HG02840 (cell line): ENCODE data around the gene DYNLT4.
A peak's percentile ranks its signal among the peaks of the same experiment; 100 is the strongest.
"Not testable (repeated sequence)": the region's sequence is repeated elsewhere in the genome, so short reads cannot be mapped to it uniquely, and the experiment has no call there.

Source experiments
- ATAC-seq: cut with Tn5 transposase; IDR thresholded peaks from one replicate; pipeline ENCODE4 v1.9.1; 2021; ENCODE audit warnings: mild to moderate bottlenecking, moderate library complexity, moderate number of reproducible peaks; ENCODE audit not compliant: unreplicated experiment, low FRiP score

Gene DYNLT4

GRCh38 chr1:44829506-44830384 lies 22.6 kb upstream of the DYNLT4 start:
- ATAC-seq, result no peak

GRCh38 chr1:44828841-44829440 lies 21.8 kb upstream of the DYNLT4 start:
- ATAC-seq, result no peak

DNA sequence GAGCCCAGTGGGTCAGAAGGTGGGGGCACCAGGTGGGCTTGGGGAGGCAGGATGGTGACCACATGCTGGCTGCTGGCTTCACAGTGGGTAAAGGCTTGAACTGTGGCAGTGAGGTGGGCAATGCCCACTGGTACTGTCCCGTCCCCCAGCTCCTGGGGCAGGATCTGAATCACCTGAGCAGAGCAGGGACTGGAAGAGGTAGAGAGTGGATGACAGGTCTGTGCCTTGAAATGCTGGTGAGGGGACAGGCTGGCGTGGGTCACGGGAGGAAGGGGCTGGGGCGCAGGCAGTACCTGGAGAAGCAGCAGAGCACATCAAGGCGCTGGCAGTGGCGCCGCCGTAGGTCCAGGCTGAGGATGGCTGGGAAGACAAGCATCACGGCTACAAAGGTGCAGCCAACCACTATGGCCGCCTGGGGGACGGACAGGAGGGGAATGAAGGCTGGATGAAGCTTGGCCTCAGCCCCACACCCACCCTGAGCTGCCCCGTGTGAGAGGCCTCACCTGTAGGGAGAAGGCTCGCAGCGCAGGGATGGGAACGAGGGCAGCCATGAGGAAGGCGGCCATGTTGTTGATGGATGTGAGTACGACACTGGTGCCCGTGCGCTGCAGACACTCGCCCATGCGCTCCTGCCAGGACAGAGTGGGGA lies 21.0 kb upstream of the DYNLT4 start:
- no peak for ATAC-seq

DNA sequence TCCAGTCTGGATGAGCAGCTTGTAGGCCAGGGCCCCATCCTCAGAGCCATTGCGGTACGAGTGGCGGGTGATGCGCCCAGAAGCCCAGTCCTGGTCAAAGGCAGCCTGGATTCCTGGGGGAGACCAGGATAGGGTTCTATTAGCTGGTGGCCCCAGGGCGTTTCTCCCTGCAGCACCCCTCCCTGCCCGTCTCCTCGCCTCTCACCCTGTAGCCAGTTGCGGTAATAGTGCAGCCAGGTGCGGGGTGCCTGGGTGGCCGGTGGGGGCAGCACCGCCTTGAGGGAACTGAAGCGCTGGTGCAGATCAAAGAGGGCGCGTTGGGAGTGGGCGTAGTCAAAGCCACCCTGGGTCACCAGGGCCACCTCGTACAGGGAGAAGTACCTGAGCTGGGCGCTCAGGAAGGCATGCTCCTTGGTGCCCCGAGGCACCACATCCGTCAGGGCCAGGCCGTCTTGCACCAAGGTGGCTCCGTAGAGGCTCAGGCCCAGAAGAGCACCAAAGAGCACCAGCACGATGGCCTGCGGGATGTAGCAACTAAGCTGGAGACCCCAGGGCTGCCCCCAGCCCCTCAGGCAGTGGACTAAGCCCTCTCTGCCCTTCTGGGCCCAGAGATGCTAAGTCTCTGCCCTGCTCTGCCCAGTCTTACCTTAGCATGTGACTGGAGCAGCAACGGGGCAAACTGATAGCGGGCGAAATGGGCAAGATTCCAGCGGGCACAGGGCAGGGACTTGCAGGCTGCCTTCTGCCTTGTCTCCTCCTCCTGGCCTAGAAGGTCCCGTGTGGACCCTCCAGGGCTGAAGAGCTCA lies 20.2 kb upstream of the DYNLT4 start:
- no peak for ATAC-seq

DNA sequence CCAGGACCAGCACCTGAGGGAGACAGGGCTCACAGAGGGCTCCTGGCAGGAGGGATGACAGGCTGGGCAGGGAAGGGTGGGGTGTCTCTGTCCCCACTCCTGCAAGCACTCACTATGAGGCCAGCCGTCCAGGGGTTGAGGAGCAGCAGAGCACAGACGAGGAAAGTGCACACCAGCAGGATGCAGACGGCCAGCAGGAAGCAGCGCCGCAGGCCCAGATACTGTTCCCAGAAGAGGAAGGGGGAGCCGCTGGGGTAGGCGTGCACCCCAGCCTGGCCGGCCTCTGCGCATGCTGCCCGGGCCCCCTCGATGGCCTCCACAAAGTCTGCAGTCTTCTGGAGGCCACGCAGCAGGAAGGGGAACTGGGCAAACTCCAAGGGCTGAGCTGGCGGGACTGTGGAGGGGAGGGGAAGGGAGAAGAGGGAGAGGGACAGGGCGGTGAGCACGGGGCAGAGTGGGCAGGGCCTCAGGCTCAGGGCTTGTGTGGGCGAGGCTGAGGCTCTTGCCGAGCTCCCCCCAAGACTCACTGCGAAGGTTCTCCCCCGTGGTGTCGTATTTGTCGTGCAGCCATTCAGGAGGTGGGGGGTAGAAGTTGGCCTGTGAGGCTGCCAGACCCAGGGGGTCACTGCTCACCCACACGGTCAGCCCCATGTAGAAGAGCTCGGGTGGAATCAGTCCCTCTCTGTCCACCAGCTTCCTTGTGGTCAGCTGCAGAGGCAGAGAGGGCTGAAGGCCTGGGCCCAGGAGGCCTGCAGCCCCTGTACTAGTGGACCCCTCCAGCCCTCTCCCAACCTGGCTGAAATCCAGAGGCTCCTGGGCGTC lies 19.4 kb upstream of the DYNLT4 start:
- ATAC-seq, result no peak

GRCh38 chr1:44824392-44824791 lies 17.2 kb upstream of the DYNLT4 start:
- not testable (repeated sequence) for ATAC-seq

DNA sequence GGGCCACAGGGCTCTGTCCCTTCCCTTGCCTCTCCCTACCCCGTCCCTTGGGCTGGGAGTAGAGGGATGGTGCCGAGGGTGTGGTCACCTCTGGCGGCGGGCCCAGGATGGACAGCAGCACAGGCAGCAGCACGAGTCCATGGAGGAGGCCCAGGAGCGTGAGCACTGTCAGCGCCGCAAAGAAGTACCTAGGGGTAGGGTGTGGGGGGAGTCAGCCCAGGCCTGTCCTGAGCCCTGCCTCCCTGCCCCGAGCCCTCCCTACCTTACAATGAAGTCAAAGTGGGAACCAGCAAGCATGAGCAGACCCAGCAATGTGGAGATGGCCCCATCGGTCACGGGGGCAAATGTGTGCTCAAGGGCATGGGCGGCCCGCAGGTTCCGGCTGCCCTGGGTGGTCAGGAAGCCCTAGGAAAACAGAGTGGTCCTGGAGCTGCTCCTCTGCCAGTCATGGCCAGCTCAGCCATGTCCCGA lies 15.9 kb upstream of the DYNLT4 start:
- ATAC-seq, result no peak

GRCh38 chr1:44822131-44822701 lies 15.1 kb upstream of the DYNLT4 start:
- ATAC-seq, result no peak

GRCh38 chr1:44821240-44821715 lies 14.1 kb upstream of the DYNLT4 start:
- ATAC-seq, result no peak

DNA sequence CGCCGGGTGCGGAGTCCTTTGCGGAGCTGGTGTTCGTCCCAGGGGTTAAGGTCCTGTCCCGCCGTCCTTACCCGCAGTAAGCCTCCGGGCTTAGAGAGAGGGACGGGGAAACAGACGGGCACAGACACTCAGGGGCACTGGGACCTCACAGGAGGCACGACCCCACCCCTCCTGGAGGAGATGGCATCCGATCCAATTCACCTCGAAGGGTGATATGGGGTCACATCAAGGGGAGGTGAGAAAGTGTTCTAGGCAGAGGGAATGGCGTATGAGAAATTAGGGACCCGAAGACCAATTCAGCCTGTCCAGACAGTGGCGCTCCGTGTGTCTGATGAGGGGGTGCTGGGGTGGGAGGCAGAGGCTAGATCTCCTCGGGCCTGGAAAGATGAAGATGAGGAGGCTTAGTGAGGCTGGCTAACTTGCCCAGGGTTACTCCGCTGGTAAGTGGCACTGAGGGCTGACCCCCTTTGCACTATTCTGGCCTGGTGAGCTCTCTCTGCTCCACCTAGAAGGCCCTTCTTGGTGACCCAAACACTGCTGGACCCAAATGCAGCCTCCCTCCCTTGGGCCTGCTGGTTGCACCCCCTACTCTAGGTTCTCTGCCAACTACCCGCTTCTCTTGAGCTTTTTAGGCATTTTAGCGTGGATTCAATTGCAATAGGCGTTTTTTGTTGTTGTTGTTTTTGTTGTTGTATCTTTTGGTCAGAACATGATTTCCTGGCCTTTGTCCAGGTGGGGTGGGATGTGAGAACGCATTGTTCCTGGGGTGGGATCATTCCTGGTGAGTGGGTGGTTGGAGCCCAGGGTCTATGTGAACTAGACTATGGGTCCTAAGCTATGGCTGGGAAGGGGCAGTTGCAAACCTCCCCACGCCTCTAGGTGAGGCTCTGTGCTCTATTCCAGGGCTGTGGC lies 13.4 kb upstream of the DYNLT4 start:
- ATAC-seq, result no peak

- ATAC-seq, result peak; percentile 73
These were observed 12.6 kb upstream of the DYNLT4 start for GRCh38 chr1:44819608-44820327.

DNA sequence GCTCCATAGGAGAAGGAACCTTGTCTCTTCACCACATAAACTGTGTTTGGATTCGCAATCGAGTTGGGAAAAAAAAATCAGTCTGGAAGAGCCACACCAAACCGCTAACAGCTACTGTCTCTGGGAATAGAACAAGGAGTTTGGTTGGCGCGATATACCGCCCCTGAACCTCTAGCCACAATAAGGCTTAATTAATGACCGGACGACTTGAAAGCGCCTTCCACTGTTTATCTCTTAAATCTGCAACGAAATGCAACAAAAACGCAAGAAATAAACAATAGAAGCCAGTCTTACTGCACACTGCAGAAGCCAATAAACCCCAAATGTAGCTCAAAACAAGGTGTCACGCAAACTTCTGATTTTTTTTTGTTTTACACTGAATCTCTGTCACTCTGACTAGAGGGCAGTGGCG lies 12.1 kb upstream of the DYNLT4 start:
- ATAC-seq, result no peak

GRCh38 chr1:44817771-44818495 lies 10.8 kb upstream of the DYNLT4 start:
- no peak for ATAC-seq

DNA sequence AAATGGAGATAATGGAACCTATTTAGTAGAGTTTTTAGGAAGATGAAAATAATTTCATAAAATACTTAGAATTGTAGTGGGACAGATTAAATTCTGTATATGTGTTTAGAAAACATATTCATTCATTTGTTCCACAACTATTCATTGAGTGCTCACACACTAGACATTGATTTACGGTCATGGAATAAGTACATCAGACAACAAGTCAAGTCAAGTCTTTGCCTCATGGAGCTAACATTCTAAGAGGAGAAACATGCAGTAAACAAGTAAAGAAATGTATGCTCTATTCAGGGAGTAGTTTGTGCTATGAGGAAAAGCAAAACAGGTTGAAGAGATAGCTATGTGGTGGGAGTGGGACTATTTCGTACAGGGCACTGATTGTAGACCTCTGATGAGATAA lies 10.2 kb upstream of the DYNLT4 start:
- ATAC-seq, result no peak

DNA sequence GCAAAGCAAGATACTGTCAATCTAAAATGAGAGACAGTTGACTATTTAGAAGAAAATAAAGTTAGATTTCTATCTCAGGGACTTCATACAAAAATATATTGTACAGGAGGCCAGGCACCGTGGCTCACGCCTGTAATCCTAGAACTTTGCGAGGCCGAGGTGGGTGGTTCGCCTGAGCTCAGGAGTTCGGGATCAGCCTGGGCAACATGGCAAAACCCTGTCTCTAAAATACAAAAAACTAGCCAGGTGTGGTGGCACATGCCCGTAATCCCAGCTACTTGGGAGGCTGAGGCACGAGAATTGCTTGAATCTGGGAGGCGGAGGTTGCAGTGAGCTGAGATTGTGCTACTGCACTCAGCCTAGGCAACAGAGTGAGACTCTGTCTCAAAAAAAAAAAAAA lies 8.8 kb upstream of the DYNLT4 start:
- not testable (repeated sequence) for ATAC-seq

DNA sequence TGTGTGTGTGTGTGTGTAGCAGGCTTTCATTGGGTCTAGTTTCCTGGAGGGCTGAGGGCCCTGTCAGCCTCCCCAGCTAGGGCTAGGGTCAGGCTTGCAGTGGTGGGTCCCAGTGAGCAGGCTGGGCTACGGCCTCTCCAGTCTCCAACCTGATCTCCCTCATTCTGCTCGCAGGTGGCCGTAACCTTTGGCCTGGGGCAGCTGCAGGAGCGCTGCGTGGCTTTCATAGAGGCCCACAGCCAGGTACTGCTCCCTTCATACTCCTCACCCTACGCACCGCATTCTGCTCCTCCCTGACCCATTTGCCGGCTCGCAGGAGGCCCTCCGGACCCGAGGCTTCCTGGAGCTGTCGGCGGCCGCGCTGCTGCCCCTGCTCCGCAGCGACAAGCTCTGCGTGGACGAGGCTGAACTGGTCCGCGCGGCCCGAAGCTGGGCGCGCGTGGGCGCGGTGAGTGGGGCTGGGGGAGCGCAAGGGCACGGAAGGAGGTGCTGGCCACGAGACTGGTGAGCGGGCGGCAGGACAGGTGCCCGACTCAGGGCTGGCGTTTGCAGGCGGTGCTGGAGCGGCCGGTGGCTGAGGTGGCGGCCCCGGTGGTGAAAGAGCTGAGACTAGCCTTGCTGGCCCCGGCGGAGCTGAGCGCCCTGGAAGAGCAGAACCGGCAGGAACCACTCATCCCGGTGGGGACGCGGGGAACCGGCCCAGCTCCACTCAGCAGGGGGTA lies 5.8 kb upstream of the DYNLT4 start:
- ATAC-seq, result no peak
